SK-N-SH (cell line): Measurements from ENCODE around the gene SREBF2. TPM values are rescaled to one million over a fixed set of nuclear protein-coding genes. Genes with fewer than 3 reads are reported as not detected.

Experiments
- CTCF ChIA-PET: fragments of 300-600, 350-600 bp; formaldehyde crosslinking; extraction: SDS; loops from one replicate; lab custom pipeline; 2021; lab: Yijun Ruan, JAX
- POLR2A ChIA-PET: fragments of 350-600 bp; sonication (Branson Sonifier 250); formaldehyde crosslinking; extraction: SDS; loops from one replicate; lab custom pipeline; 2020; ENCODE audit warnings: antibody characterized with exemption, inconsistent platforms; lab: Yijun Ruan, JAX
- DNase-seq: peaks from one replicate; pipeline ENCODE4 v3.0.0; 2012
- H2AFZ ChIP-seq: fragments of 200-600 bp; sonication (generic); 2 replicates; pipeline ENCODE4 v1.8.1; 2016; ENCODE audit warnings: antibody characterized with exemption, mild to moderate bottlenecking, low read depth
- H3F3A ChIP-seq: fragments of 200-600 bp; sonication (generic); replicated peaks from 2 replicates; pipeline ENCODE3; 2016; ENCODE audit warnings: antibody characterized with exemption, mild to moderate bottlenecking; ENCODE audit not compliant: insufficient read depth
- H3K27ac ChIP-seq, 2 experiments: fragments of 200-500 bp in 1 of 2; fragments of 200-600 bp in 1 of 2; sonication (Bioruptor generic) in 1 of 2; sonication (generic), shearing (Covaris generic) in 1 of 2; 2 replicates each; pipeline versions ENCODE4 v1.5.1 to v1.6.1; 2014 to 2016; ENCODE audit warnings: low read depth in 2 of 2, inconsistent platforms in 1 of 2, low read length in 1 of 2, mild to moderate bottlenecking in 1 of 2, mixed read lengths in 1 of 2
- H3K27me3 ChIP-seq: fragments of 200-600 bp; sonication (generic), shearing (Covaris generic); 2 replicates; pipeline ENCODE4 v1.6.1; 2016; ENCODE audit warnings: mixed run types; ENCODE audit not compliant: insufficient read depth
- H3K36me3 ChIP-seq, 2 experiments: fragments of 200-500 bp in 1 of 2; fragments of 200-600 bp in 1 of 2; sonication (Bioruptor generic) in 1 of 2; sonication (generic) in 1 of 2; replicated peaks in 1 of 2; 2 replicates each; pipeline versions ENCODE3 to v1.5.1; 2014 to 2016; ENCODE audit warnings: low read length in 1 of 2, mild to moderate bottlenecking in 1 of 2; ENCODE audit not compliant: insufficient read depth in 2 of 2, control insufficient read depth in 1 of 2
- H3K4me1 ChIP-seq, 2 experiments: fragments of 200-500 bp in 1 of 2; fragments of 200-600 bp in 1 of 2; sonication (Bioruptor generic) in 1 of 2; sonication (generic), shearing (Covaris generic) in 1 of 2; 2 replicates each; pipeline versions ENCODE4 v1.5.1 to v1.6.1; 2014 to 2016; ENCODE audit warnings: low read depth in 1 of 2, low read length in 1 of 2, mixed run types in 1 of 2; ENCODE audit not compliant: insufficient read depth in 2 of 2, control insufficient read depth in 1 of 2
- H3K4me2 ChIP-seq: fragments of 200-600 bp; sonication (generic), shearing (Covaris generic); 2 replicates; pipeline ENCODE4 v1.6.1; 2017; ENCODE audit warnings: mixed run types
- H3K4me3 ChIP-seq, 2 experiments: fragments of 200-500 bp in 1 of 2; fragments of 200-600 bp in 1 of 2; sonication (Bioruptor generic) in 1 of 2; sonication (generic), shearing (Covaris generic) in 1 of 2; 2 replicates each; pipeline versions ENCODE4 v1.5.1 to v1.8.1; 2014 to 2016; ENCODE audit warnings: low read depth in 2 of 2, inconsistent platforms in 1 of 2, low read length in 1 of 2, mild to moderate bottlenecking in 1 of 2, mixed read lengths in 1 of 2, moderate library complexity in 1 of 2
- H3K79me2 ChIP-seq: fragments of 200-600 bp; sonication (generic); 2 replicates; pipeline ENCODE4 v1.8.1; 2017; ENCODE audit warnings: mild to moderate bottlenecking; ENCODE audit not compliant: insufficient read depth
- H3K9ac ChIP-seq: fragments of 200-600 bp; sonication (generic); 2 replicates; pipeline ENCODE4 v1.6.1; 2017; ENCODE audit warnings: mixed run types
- H3K9me2 ChIP-seq: fragments of 200-600 bp; sonication (generic); 2 replicates; pipeline ENCODE4 v1.6.1; 2017; ENCODE audit warnings: mixed run types
- H3K9me3 ChIP-seq: fragments of 200-600 bp; sonication (generic); 2 replicates; pipeline ENCODE4 v1.6.1; 2017; ENCODE audit warnings: mixed run types, mild to moderate bottlenecking, moderate library complexity
- H4K20me1 ChIP-seq: fragments of 200-600 bp; sonication (generic); 2 replicates; pipeline ENCODE4 v1.6.1; 2017; ENCODE audit warnings: mild to moderate bottlenecking, mixed run types; ENCODE audit not compliant: insufficient read depth
- CHD2 ChIP-seq: fragments of 150-350 bp; IDR thresholded peaks from 2 replicates; pipeline ENCODE4 v1.6.1; 2018; ENCODE audit warnings: low read length; ENCODE audit not compliant: partially characterized antibody
- ELF1 ChIP-seq: IDR thresholded peaks from 2 replicates; pipeline ENCODE4 v1.4.0; 2012
- EZH2phosphoT487 ChIP-seq: fragments of 200-600 bp; sonication (generic); IDR thresholded peaks from 2 replicates; pipeline ENCODE4 v1.6.1; 2017; ENCODE audit warnings: low read depth, mixed run types, mild to moderate bottlenecking, antibody characterized with exemption, moderate library complexity, borderline replicate concordance
- FOXM1 ChIP-seq: IDR thresholded peaks from 2 replicates; pipeline ENCODE4 v1.4.0; 2012; ENCODE audit warnings: low read depth, mild to moderate bottlenecking
- GABPA ChIP-seq: IDR thresholded peaks from 2 replicates; pipeline ENCODE4 v1.4.0; 2012; ENCODE audit warnings: low read depth, mild to moderate bottlenecking
- JUND ChIP-seq: IDR thresholded peaks from 2 replicates; pipeline ENCODE4 v1.4.0; 2012
- MXI1 ChIP-seq: IDR thresholded peaks from 2 replicates; pipeline ENCODE4 v1.6.1; 2012; ENCODE audit warnings: mild to moderate bottlenecking, low read depth, low read length, improper control_type of control experiment
- NRF1 ChIP-seq: IDR thresholded peaks from 2 replicates; pipeline ENCODE4 v1.6.1; 2012; ENCODE audit warnings: low read depth, mild to moderate bottlenecking, low read length
- RCOR1 ChIP-seq: fragments of 150-350 bp; IDR thresholded peaks from 2 replicates; pipeline ENCODE4 v1.6.1; 2017; ENCODE audit warnings: antibody characterized with exemption, low read length
- RFX5 ChIP-seq: IDR thresholded peaks from 2 replicates; pipeline ENCODE4 v1.6.1; 2012; ENCODE audit warnings: mild to moderate bottlenecking, improper control_type of control experiment, low read length
- SMC3 ChIP-seq: IDR thresholded peaks from 2 replicates; pipeline ENCODE4 v1.6.1; 2012; ENCODE audit warnings: low read depth, low read length, improper control_type of control experiment
- WGBS: methylation state at CpG from one replicate; pipeline ENCODE4 v1.1.6; 2017; ENCODE audit warnings: low lambda C conversion rate; 5-methylcytosine and 5-hydroxymethylcytosine counted together
- polyA plus RNA-seq, 3 experiments: library from polyadenylated mRNA; depleted of rRNA; stranded (reverse); fragments of >200 nt; gene quantifications; 2 replicates each; pipeline ENCODE4 v1.2.3, GENCODE V29; 2012
- TF ChIP-seq, protein P1 (sequence below): IDR thresholded peaks from 2 replicates; pipeline ENCODE4 v1.4.0; 2012; ENCODE audit warnings: low read depth
- TF ChIP-seq, protein P2 (sequence below): fragments of 200-600 bp; sonication (generic); IDR thresholded peaks from 2 replicates; pipeline ENCODE4 v1.6.1; 2017; ENCODE audit warnings: antibody characterized with exemption, mild to moderate bottlenecking, moderate library complexity
- TF ChIP-seq, protein P3 (sequence below): IDR thresholded peaks from 2 replicates; pipeline ENCODE4 v1.6.1; 2012; ENCODE audit warnings: mild to moderate bottlenecking, low read depth, low read length, moderate library complexity
- TF ChIP-seq, protein P4 (sequence below): IDR thresholded peaks from 2 replicates; pipeline ENCODE4 v1.4.0; 2012; ENCODE audit warnings: low read depth, borderline replicate concordance

Gene SREBF2
- polyA plus RNA-seq, 1 of the 3 experiments (the other 2 are of a cell fraction): 7.5 TPM

DNA sequence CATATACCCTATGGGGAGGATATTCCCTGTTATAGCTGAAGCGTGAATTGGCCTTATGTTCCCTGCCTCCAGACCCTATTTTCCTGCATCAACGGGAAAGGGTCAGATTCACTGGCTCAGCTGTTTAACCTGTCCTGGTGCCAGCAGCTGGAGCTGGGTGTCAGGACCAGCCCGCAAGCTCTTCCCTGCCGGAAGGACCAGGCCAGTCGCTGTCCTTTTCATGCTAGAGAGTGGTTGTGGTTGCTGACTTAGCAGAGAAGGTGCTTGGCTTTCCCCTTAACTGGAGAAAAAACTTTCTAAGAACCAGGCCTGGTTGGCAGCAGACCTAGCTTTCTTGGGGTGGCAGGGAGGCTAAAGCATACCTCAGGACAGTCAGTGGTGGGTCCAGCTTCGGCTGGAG, 5.2 kb upstream of the SREBF2 start (continued):
- TF ChIP-seq, protein P1, sequence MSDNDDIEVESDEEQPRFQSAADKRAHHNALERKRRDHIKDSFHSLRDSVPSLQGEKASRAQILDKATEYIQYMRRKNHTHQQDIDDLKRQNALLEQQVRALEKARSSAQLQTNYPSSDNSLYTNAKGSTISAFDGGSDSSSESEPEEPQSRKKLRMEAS: no peak
- TF ChIP-seq JUND (no peak), GABPA (no peak), RFX5 (no peak)

DNA sequence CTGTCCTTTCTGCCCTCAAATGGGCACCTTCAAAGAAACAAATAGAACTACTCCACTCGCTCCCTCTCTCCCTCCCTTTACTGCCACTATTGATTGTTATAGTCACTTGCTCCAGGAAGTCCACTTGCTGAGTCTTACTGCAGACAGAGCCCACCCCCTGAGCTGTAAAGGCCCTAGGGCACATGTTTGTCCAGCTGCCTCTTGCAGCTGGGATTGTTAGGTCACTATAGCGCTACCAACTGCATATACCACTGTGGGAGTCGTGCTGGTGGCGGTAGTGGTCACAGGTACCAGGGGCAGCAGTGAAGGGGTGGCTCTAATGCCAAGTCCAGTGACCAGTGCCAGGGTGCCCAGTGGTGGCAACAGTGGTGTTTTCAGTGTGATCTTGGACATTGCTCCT, 4.4 kb upstream of the SREBF2 start:
- no peak overlapping the region for H2AFZ ChIP-seq
- TF ChIP-seq GABPA (no peak), FOXM1 (no peak), JUND (no peak), CHD2 (no peak), ELF1 (no peak), RFX5 (no peak), MXI1 (no peak), NRF1 (no peak), EZH2phosphoT487 (no peak), SMC3 (no peak), RCOR1 (no peak)
- TF ChIP-seq, protein P2, sequence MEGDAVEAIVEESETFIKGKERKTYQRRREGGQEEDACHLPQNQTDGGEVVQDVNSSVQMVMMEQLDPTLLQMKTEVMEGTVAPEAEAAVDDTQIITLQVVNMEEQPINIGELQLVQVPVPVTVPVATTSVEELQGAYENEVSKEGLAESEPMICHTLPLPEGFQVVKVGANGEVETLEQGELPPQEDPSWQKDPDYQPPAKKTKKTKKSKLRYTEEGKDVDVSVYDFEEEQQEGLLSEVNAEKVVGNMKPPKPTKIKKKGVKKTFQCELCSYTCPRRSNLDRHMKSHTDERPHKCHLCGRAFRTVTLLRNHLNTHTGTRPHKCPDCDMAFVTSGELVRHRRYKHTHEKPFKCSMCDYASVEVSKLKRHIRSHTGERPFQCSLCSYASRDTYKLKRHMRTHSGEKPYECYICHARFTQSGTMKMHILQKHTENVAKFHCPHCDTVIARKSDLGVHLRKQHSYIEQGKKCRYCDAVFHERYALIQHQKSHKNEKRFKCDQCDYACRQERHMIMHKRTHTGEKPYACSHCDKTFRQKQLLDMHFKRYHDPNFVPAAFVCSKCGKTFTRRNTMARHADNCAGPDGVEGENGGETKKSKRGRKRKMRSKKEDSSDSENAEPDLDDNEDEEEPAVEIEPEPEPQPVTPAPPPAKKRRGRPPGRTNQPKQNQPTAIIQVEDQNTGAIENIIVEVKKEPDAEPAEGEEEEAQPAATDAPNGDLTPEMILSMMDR: no peak
- TF ChIP-seq, protein P3, sequence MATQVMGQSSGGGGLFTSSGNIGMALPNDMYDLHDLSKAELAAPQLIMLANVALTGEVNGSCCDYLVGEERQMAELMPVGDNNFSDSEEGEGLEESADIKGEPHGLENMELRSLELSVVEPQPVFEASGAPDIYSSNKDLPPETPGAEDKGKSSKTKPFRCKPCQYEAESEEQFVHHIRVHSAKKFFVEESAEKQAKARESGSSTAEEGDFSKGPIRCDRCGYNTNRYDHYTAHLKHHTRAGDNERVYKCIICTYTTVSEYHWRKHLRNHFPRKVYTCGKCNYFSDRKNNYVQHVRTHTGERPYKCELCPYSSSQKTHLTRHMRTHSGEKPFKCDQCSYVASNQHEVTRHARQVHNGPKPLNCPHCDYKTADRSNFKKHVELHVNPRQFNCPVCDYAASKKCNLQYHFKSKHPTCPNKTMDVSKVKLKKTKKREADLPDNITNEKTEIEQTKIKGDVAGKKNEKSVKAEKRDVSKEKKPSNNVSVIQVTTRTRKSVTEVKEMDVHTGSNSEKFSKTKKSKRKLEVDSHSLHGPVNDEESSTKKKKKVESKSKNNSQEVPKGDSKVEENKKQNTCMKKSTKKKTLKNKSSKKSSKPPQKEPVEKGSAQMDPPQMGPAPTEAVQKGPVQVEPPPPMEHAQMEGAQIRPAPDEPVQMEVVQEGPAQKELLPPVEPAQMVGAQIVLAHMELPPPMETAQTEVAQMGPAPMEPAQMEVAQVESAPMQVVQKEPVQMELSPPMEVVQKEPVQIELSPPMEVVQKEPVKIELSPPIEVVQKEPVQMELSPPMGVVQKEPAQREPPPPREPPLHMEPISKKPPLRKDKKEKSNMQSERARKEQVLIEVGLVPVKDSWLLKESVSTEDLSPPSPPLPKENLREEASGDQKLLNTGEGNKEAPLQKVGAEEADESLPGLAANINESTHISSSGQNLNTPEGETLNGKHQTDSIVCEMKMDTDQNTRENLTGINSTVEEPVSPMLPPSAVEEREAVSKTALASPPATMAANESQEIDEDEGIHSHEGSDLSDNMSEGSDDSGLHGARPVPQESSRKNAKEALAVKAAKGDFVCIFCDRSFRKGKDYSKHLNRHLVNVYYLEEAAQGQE: no peak
- TF ChIP-seq, protein P4, sequence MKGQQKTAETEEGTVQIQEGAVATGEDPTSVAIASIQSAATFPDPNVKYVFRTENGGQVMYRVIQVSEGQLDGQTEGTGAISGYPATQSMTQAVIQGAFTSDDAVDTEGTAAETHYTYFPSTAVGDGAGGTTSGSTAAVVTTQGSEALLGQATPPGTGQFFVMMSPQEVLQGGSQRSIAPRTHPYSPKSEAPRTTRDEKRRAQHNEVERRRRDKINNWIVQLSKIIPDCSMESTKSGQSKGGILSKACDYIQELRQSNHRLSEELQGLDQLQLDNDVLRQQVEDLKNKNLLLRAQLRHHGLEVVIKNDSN: no peak
- no peak overlapping the region for H3K4me3 ChIP-seq
- no peaks in the 10 kb centered on the region for H4K20me1 ChIP-seq
- H3K9me2 ChIP-seq: no peaks in the 10 kb centered on the region
- no peak overlapping the region for H3K9ac ChIP-seq
- no peaks in the 10 kb centered on the region for H3K36me3 ChIP-seq
- H3K9me3 ChIP-seq: no peaks in the 10 kb centered on the region
- 95% methylated on average over 2 of the region's 4 CpGs for WGBS
- H3F3A ChIP-seq: no peaks in the 10 kb centered on the region
- H3K4me1 ChIP-seq: no peaks in the 10 kb centered on the region; a peak in 1 of 4 replicates
- ChIA-PET CTCF (interaction anchor here (1.0 to 2.2 kb wide), 2 partner anchors 123 to 132 kb away, joined by 3 to 5 read pairs; partner anchors contain the start of gene SMIM45), POLR2A (no interaction called here)
- H3K27ac ChIP-seq: no peak overlapping the region
- no peaks in the 10 kb centered on the region for H3K79me2 ChIP-seq
- no peaks in the 10 kb centered on the region for H3K27me3 ChIP-seq
- DNase-seq: no peak
- no peak overlapping the region for H3K4me2 ChIP-seq
